ENCODE measurements around the gene PSMD8.

GRCh38 chr19:38391911-38392464, 17.6 kb downstream of the PSMD8 start:
- no peak for TF ChIP-seq CTCF (IDR thresholded peaks at IDR 0.05 in 4 of 5, conservative IDR thresholded peaks at IDR 0.05 in 1 of 5)
- no peak for TF ChIP-seq POLR2A (IDR thresholded peaks at IDR 0.05)
